ENCODE measurements around the gene TOM1L2. TPM values are rescaled to one million over a fixed set of nuclear protein-coding genes. Genes with fewer than 3 reads are reported as not detected.

Gene TOM1L2
- total and polyA plus RNA-seq, 2 donors (not counting 1 experiment from before 2014, with no cell fraction given), result 33.9 to 35.9 TPM

DNA sequence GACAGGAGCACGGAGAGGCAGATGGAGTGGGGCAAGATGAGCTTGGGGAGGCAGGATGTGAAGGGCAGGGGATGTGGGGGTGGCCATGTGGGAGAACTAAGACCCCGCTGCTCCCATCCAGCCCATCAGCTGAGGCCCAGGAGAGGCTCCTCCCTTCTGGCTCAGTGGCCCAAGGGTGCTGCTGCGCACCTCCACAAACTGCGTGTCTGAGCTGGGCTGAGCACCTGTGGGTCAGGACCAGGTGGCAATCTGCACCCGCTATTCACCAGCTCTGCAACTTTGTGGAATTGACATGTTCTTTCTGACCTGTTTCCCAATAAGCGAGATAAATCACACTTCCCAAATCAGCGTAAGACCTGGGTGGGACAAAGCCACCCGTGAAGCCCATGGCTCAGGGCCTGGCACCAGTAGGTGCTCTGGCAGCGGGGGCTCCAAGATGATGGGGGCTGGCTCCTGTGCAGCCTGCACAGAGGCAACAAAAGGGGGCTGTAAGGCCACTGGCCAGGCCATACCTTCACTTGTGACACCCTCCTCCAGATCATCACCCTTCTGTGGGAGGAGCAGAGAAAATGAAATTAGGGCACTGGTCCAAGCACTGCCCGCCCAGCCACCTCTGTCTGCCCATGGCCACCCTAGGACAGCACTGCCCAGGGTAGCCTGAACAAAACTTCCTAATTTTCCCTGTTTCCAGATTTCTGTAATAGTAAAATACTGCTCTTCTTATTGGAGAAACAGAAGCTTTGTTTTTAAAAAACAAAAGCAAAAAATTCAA, 123.7 kb downstream of the TOM1L2 start:
- H3K27me3 ChIP-seq (ENCODE audit: control insufficient read depth, insufficient read depth, low read length), result no peaks in the 10 kb centered on the region
- H3K79me2 ChIP-seq (ENCODE audit: control insufficient read depth, insufficient read depth, low read length), result no peaks in the 10 kb centered on the region
- H2AFZ ChIP-seq (ENCODE audit: low read length), result no peak overlapping the region
- no peak for DNase-seq (ENCODE audit: low read depth in 2 of 2)
- H3K9me3 ChIP-seq (ENCODE audit: control insufficient read depth, insufficient read depth, low read depth, low read length), result no peaks in the 10 kb centered on the region
- H4K20me1 ChIP-seq (ENCODE audit: control insufficient read depth, extremely low read depth, insufficient read depth, low read length), result no peaks in the 10 kb centered on the region
- H3K4me3 ChIP-seq (replicated peaks in 1 of 4; ENCODE audit: control extremely low read depth in 1 of 4, insufficient read depth in 1 of 4, low read depth in 3 of 4, low read length in 4 of 4), result no peak overlapping the region
- peaks cover 20% of the 10 kb centered on the region for H3K4me1 ChIP-seq (ENCODE audit: control insufficient read depth, extremely low read depth, insufficient read depth, low read length)
- no peak overlapping the region for H3K27ac ChIP-seq (ENCODE audit: insufficient read depth, low read length)
- H3K9ac ChIP-seq (ENCODE audit: insufficient read depth, low read length), result no peak overlapping the region
- no peak overlapping the region for H3K4me2 ChIP-seq (ENCODE audit: extremely low read depth, insufficient read depth, low read length)
- H3K36me3 ChIP-seq (ENCODE audit: control insufficient read depth, insufficient read depth, low read length), result peaks cover 4% of the 10 kb centered on the region
- no peak for TF ChIP-seq EZH2 (IDR thresholded peaks at IDR 0.05; ENCODE audit: low read length, missing control alignments)
- no peak for TF ChIP-seq CTCF (conservative IDR thresholded peaks at IDR 0.05 in 1 of 2, IDR thresholded peaks at IDR 0.05 in 1 of 2; ENCODE audit: low read depth in 1 of 2, low read length in 2 of 2)

DNA sequence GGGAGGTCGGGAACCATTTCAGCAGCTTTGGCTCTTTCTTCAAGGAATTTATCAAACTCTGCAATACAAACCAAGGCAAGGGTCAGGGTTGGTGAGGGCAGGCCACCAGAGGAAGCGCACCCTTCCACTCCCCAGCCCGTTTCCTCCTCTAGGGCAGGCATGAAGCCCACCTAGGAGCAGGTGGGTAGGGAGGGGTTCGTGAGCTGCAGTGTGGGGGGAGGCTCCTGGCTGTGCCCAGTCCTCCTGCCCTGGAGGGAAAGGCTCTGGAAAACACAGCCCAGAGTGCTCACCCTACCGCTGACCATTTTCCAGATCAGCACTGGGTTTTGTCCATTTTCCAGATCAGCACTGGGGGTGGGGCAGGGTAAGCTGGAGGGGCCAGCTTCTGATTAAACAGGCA, 124.5 kb downstream of the TOM1L2 start:
- Histone ChIP-seq H3K4me3 (replicated peaks in 1 of 4; ENCODE audit: control extremely low read depth in 1 of 4, insufficient read depth in 1 of 4, low read depth in 3 of 4, low read length in 4 of 4) (no peak overlapping the region), H3K4me2 (ENCODE audit: extremely low read depth, insufficient read depth, low read length) (no peak overlapping the region), H3K4me1 (ENCODE audit: control insufficient read depth, extremely low read depth, insufficient read depth, low read length) (peaks cover 15% of the 10 kb centered on the region), H4K20me1 (ENCODE audit: control insufficient read depth, extremely low read depth, insufficient read depth, low read length) (no peaks in the 10 kb centered on the region), H3K27ac (ENCODE audit: insufficient read depth, low read length) (no peak overlapping the region), H3K79me2 (ENCODE audit: control insufficient read depth, insufficient read depth, low read length) (no peaks in the 10 kb centered on the region), H3K27me3 (ENCODE audit: control insufficient read depth, insufficient read depth, low read length) (no peaks in the 10 kb centered on the region), H3K36me3 (ENCODE audit: control insufficient read depth, insufficient read depth, low read length) (peaks cover 4% of the 10 kb centered on the region), H3K9me3 (ENCODE audit: control insufficient read depth, insufficient read depth, low read depth, low read length) (no peaks in the 10 kb centered on the region), H2AFZ (ENCODE audit: low read length) (no peak overlapping the region), H3K9ac (ENCODE audit: insufficient read depth, low read length) (no peak overlapping the region)
- no peak for TF ChIP-seq EZH2 (IDR thresholded peaks at IDR 0.05; ENCODE audit: low read length, missing control alignments)
- TF ChIP-seq CTCF (conservative IDR thresholded peaks at IDR 0.05 in 1 of 2, IDR thresholded peaks at IDR 0.05 in 1 of 2; ENCODE audit: low read depth in 1 of 2, low read length in 2 of 2), result no peak
- DNase-seq (ENCODE audit: low read depth in 2 of 2), result no peak

DNA sequence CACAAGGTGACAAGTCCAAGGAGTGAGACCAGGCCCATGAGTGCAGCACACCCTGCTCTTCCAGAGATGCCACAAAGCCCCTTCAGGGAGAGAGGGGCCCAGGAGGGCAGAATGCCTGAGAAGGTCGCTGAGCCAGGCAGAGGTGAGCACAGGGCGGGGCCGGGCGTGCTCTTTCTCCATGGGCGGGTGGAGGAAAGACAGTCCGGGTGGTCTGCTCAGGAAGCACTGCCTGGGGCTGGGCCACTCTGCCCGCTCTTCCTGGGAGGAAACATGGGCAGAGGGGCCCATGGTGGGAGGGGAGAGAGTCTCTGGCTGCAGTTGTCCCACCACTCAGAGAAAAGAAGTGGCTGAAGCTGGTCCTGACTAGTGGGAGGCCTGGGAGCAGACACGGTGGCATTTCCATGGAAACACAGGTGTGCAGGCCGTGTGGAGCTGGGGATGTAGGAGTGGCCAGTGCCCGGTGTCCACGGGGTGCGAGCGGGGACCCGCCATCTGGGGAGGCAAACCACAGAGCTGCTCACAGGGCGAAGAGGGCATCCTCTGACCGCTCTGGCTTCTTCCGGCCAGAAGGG, 125.0 kb downstream of the TOM1L2 start:
- no peaks in the 10 kb centered on the region for H3K27me3 ChIP-seq (ENCODE audit: control insufficient read depth, insufficient read depth, low read length)
- H3K4me3 ChIP-seq (replicated peaks in 1 of 4; ENCODE audit: control extremely low read depth in 1 of 4, insufficient read depth in 1 of 4, low read depth in 3 of 4, low read length in 4 of 4), result no peak overlapping the region
- peaks cover 4% of the 10 kb centered on the region for H3K36me3 ChIP-seq (ENCODE audit: control insufficient read depth, insufficient read depth, low read length)
- H2AFZ ChIP-seq (ENCODE audit: low read length), result no peak overlapping the region
- no peak overlapping the region for H3K27ac ChIP-seq (ENCODE audit: insufficient read depth, low read length)
- H3K4me1 ChIP-seq (ENCODE audit: control insufficient read depth, extremely low read depth, insufficient read depth, low read length), result peaks cover 15% of the 10 kb centered on the region
- H3K9me3 ChIP-seq (ENCODE audit: control insufficient read depth, insufficient read depth, low read depth, low read length), result no peaks in the 10 kb centered on the region
- H3K79me2 ChIP-seq (ENCODE audit: control insufficient read depth, insufficient read depth, low read length), result no peaks in the 10 kb centered on the region
- no peak overlapping the region for H3K9ac ChIP-seq (ENCODE audit: insufficient read depth, low read length)
- H4K20me1 ChIP-seq (ENCODE audit: control insufficient read depth, extremely low read depth, insufficient read depth, low read length), result no peaks in the 10 kb centered on the region
- no peak for TF ChIP-seq EZH2 (IDR thresholded peaks at IDR 0.05; ENCODE audit: low read length, missing control alignments)
- no peak for TF ChIP-seq CTCF (conservative IDR thresholded peaks at IDR 0.05 in 1 of 2, IDR thresholded peaks at IDR 0.05 in 1 of 2; ENCODE audit: low read depth in 1 of 2, low read length in 2 of 2)
- DNase-seq (ENCODE audit: low read depth in 2 of 2), result no peak
- H3K4me2 ChIP-seq (ENCODE audit: extremely low read depth, insufficient read depth, low read length), result no peak overlapping the region

Data from fibroblast of lung (primary cell).